Loucy (cell line): ENCODE data around the gene LGR4.

Experiments
- H2AFZ ChIP-seq: fragments of 200-600 bp; sonication (generic); 2 replicates; pipeline ENCODE4 v1.6.0; 2016; ENCODE audit warnings: antibody characterized with exemption, mild to moderate bottlenecking, low read length, moderate library complexity
- H3F3A ChIP-seq: fragments of 200-600 bp; 2 replicates; pipeline ENCODE4 v1.6.0; 2016; ENCODE audit warnings: antibody characterized with exemption, low read depth, mild to moderate bottlenecking
- H3K27me3 ChIP-seq: fragments of 200-600 bp; sonication (generic); 2 replicates; pipeline ENCODE4 v1.6.1; 2014; ENCODE audit warnings: low read length, mild to moderate bottlenecking; ENCODE audit not compliant: insufficient read depth, poor library complexity, severe bottlenecking
- H3K36me3 ChIP-seq: fragments of 200-600 bp; sonication (generic); 2 replicates; pipeline ENCODE4 v1.6.1; 2016; ENCODE audit warnings: low read length; ENCODE audit not compliant: insufficient read depth
- H3K4me1 ChIP-seq: fragments of 200-600 bp; sonication (generic); 2 replicates; pipeline ENCODE4 v1.5.1; 2014; ENCODE audit warnings: low read length, mild to moderate bottlenecking; ENCODE audit not compliant: insufficient read depth, poor library complexity, severe bottlenecking
- H3K4me2 ChIP-seq: fragments of 200-600 bp; sonication (generic); 2 replicates; pipeline ENCODE4 v1.6.0; 2014; ENCODE audit warnings: antibody characterized with exemption, low read length, low read depth, mild to moderate bottlenecking; ENCODE audit not compliant: poor library complexity, severe bottlenecking
- H3K4me3 ChIP-seq: fragments of 200-600 bp; sonication (generic); 2 replicates; pipeline ENCODE4 v1.5.1; 2014; ENCODE audit warnings: low read length, mild to moderate bottlenecking, mixed read lengths; ENCODE audit not compliant: poor library complexity, severe bottlenecking
- H3K79me2 ChIP-seq: fragments of 200-600 bp; sonication (generic); 2 replicates; pipeline ENCODE4 v1.6.1; 2014; ENCODE audit warnings: low read length; ENCODE audit not compliant: insufficient read depth
- H3K9ac ChIP-seq: fragments of 200-600 bp; sonication (generic); 2 replicates; pipeline ENCODE4 v1.6.0; 2014; ENCODE audit warnings: mild to moderate bottlenecking, low read depth, low read length, moderate library complexity; ENCODE audit not compliant: poor library complexity, severe bottlenecking
- H3K9me2 ChIP-seq: fragments of 200-600 bp; sonication (generic); replicated peaks from 2 replicates; pipeline ENCODE4 v1.6.1; 2016; ENCODE audit warnings: low read depth, low read length, mixed read lengths
- H3K9me3 ChIP-seq: fragments of 200-600 bp; sonication (generic); 2 replicates; pipeline ENCODE4 v1.6.1; 2014; ENCODE audit warnings: mild to moderate bottlenecking, antibody characterized with exemption, low read length, low read depth; ENCODE audit not compliant: insufficient read depth
- H4K20me1 ChIP-seq: fragments of 200-600 bp; sonication (generic); 2 replicates; pipeline ENCODE4 v1.6.0; 2014; ENCODE audit warnings: antibody characterized with exemption, low read length, mild to moderate bottlenecking; ENCODE audit not compliant: insufficient read depth, poor library complexity, severe bottlenecking
- CTCF ChIP-seq: fragments of 200-600 bp; sonication (generic); conservative IDR thresholded peaks from 2 replicates; pipeline ENCODE4 v1.5.1; 2014; ENCODE audit warnings: mild to moderate bottlenecking, antibody characterized with exemption, low read length
- EZH2phosphoT487 ChIP-seq: fragments of 200-600 bp; IDR thresholded peaks from 2 replicates; pipeline ENCODE4 v1.6.1; 2018; ENCODE audit warnings: antibody characterized with exemption, mild to moderate bottlenecking, moderate library complexity, borderline replicate concordance

The LGR4 gene

DNA sequence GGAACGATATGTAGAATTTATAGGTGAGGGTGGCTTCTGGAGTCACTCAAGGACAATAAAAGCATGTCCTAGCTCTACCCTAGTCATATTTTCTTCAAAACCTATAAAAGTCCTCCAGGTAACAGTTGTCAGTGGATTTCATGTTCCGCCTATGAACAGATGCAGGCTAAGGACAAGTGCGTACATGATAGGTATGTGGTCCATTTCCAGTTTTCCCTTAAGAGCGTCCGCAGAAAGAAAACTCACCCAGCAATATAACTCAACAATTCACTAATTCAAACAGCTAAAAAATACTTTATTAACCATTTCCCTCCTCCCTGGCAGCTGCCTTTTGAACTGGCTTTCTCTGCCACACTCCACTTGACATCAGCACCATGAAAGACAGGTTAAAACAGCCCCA is 59.4 kb downstream of the LGR4 start:
- Histone ChIP-seq H2AFZ (no peak overlapping the region), H3F3A (no peaks in the 10 kb centered on the region), H3K4me1 (no peaks in the 10 kb centered on the region), H3K4me2 (no peak overlapping the region), H3K4me3 (no peak overlapping the region), H3K9me3 (no peaks in the 10 kb centered on the region), H3K27me3 (no peaks in the 10 kb centered on the region), H3K9ac (no peak overlapping the region), H3K36me3 (no peaks in the 10 kb centered on the region), H3K79me2 (no peaks in the 10 kb centered on the region), H3K9me2 (no peaks in the 10 kb centered on the region), H4K20me1 (no peaks in the 10 kb centered on the region)
- TF ChIP-seq EZH2phosphoT487 (no peak), CTCF (no peak)

- H3K36me3 ChIP-seq, result no peaks in the 10 kb centered on the region
- H3K4me2 ChIP-seq, result no peak overlapping the region
- H3K9me2 ChIP-seq, result no peaks in the 10 kb centered on the region
- H3K27me3 ChIP-seq, result no peaks in the 10 kb centered on the region
- H2AFZ ChIP-seq, result no peak overlapping the region
- no peaks in the 10 kb centered on the region for H3K9me3 ChIP-seq
- no peak overlapping the region for H3K9ac ChIP-seq
- no peaks in the 10 kb centered on the region for H4K20me1 ChIP-seq
- peaks cover under 1% of the 10 kb centered on the region for H3K4me1 ChIP-seq
- H3K4me3 ChIP-seq, result no peak overlapping the region
- H3K79me2 ChIP-seq, result no peaks in the 10 kb centered on the region
- no peaks in the 10 kb centered on the region for H3F3A ChIP-seq
- TF ChIP-seq CTCF (no peak), EZH2phosphoT487 (no peak)
These were observed 60.3 kb downstream of the LGR4 start for GRCh38 chr11:27412192-27412691.

- H3K9me3 ChIP-seq, result no peaks in the 10 kb centered on the region
- no peaks in the 10 kb centered on the region for H3K9me2 ChIP-seq
- H3K4me1 ChIP-seq, result peaks cover 4% of the 10 kb centered on the region
- no peaks in the 10 kb centered on the region for H3K79me2 ChIP-seq
- H3K4me2 ChIP-seq, result no peak overlapping the region
- H3K36me3 ChIP-seq, result no peaks in the 10 kb centered on the region
- H3K27me3 ChIP-seq, result no peaks in the 10 kb centered on the region
- H3K9ac ChIP-seq, result no peak overlapping the region
- TF ChIP-seq EZH2phosphoT487 (no peak), CTCF (no peak)
- no peak overlapping the region for H3K4me3 ChIP-seq
- no peaks in the 10 kb centered on the region for H4K20me1 ChIP-seq
- no peak overlapping the region for H2AFZ ChIP-seq
- H3F3A ChIP-seq, result no peaks in the 10 kb centered on the region
These were observed 61.3 kb downstream of the LGR4 start for GRCh38 chr11:27411328-27411727.
